Measurements from ENCODE around the gene ATXN1.
"Not testable (repeated sequence)": the region's sequence is repeated elsewhere in the genome, so short reads cannot be mapped to it uniquely, and the experiment has no call there.

ATXN1 gene

DNA sequence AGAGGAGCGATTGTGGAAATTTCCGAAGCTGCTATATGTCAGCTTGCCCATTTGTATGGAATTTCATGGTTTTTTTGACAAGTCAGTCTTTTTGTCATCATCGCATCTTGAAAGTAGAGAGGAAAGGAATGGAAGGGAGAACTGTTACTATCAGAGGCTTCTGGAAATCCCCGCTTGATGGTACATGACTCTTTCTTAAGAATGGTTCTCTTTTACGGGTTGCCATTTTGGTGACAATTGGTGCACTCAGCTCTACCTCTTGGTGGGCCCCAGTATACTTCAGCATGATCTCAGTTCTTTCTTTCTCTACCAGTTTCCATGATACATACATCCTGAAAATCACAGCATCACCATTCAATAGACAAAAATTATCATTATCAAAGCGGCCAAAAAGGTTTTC is 146.0 kb downstream of the ATXN1 start:
- not testable (repeated sequence) for DNase-seq (ENCODE audit: low read depth in 2 of 2)

DNA sequence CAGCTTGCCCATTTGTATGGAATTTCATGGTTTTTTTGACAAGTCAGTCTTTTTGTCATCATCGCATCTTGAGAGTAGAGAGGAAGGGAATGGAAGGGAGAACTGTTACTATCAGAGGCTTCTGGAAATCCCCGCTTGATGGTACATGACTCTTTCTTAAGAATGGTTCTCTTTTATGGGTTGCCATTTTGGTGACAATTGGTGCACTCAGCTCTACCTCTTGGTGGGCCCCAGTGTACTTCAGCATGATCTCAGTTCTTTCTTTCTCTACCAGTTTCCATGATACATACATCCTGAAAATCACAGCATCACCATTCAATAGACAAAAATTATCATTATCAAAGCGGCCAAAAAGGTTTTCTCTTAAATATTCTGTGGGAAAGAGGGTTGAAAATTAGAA is 147.1 kb downstream of the ATXN1 start:
- not testable (repeated sequence) for DNase-seq (ENCODE audit: low read depth in 2 of 2)

DNA sequence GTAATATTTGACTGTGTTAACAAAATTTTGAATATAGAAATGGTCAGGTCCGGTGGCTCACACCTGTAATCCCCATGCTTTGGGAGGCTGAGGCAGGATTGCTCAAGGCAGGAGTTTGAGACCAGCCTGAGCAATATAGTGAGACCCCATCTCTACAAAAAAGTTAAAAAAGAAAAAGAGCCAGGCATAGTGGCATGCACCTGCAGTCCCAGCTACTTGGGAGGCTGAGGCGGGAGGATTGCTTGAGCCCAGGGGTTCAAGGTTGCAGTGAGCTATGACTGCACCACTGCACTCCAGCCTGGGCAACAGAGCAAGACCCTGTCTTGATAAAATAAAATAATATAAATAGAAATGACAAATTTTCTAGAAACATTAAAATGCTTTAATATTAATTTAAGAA is 147.8 kb downstream of the ATXN1 start:
- DNase-seq (ENCODE audit: low read depth in 2 of 2), result not testable (repeated sequence)

DNA sequence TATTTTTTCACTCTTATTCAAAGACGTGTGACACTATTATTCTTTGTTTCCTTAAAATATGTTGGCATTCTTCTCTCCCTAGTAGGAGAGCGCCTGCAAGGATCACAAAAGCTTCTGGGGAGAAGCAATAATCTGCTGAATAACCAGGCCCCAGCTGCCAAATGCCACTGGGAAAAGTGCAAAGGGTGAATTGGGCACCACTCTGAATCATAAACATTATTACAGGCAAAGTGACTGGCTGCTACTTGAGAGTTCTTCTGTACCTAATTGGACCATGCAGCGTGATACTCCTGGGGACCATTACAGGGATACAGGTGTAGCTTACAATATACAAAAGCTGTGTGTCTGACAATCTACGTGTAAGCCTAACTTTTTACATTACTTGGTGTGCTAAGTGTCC is 152.8 kb downstream of the ATXN1 start:
- DNase-seq (ENCODE audit: low read depth in 2 of 2), result no peak

GRCh38 chr6:16602035-16602434 is 159.2 kb downstream of the ATXN1 start:
- no peak for DNase-seq (ENCODE audit: low read depth in 2 of 2)

- DNase-seq (ENCODE audit: low read depth in 2 of 2), result no peak
These were observed 160.6 kb downstream of the ATXN1 start for GRCh38 chr6:16600701-16601100.

- DNase-seq (ENCODE audit: low read depth in 2 of 2), result no peak
These were observed 161.2 kb downstream of the ATXN1 start for GRCh38 chr6:16600026-16600425.

GRCh38 chr6:16596616-16597331 is 164.5 kb downstream of the ATXN1 start:
- DNase-seq (ENCODE audit: low read depth in 2 of 2), result no peak

DNA sequence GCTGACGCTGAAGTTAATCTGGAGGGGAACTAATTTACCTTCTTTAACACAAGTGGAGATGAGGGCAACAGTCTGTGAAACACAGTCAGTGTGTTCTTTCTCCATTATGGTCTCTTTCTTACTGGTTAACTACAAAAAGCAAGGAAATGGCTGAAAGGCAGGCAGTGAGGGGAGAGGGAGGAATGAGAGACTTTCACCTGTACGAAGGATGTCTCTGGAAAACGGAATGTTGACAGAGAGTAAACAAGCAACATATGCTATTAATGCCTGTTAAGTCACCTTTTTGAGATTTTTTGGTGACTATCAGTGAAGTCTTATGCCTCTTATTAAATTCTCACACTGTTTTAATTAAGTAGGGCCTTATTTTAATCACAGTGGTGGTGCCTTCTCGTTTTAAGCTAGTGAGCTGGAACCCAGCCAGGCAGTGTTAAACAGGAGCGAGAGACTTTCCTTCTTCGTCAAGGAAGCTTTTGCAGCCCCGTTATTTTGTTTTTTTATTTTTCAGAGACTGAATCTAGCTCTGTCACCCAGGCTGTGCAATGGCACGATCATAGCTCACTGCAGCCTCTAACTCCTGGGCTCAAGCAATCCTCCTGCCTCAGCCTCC is 165.6 kb downstream of the ATXN1 start:
- DNase-seq (ENCODE audit: low read depth in 2 of 2), result no peak

DNA sequence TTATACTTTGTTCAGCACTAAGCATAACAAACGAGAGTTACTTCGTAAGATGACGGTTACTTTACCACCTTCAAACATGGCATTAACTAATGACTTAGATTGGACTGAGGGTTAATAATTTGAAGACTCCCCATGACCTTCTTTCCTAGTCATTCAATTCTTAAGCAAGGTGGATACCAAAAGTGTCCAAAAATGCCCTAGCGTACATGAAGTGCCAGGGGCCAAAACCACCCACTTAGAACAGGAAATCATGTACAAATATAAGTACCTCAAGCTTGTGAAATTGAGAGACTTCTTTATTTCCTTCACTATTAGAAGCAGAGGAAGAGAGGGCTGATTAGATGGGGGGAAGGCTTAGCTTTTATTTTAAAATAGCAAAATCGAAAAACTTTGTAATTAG is 166.4 kb downstream of the ATXN1 start:
- no peak for DNase-seq (ENCODE audit: low read depth in 2 of 2)

GRCh38 chr6:16592223-16592911 is 168.9 kb downstream of the ATXN1 start:
- DNase-seq (ENCODE audit: low read depth in 2 of 2), result no peak

DNA sequence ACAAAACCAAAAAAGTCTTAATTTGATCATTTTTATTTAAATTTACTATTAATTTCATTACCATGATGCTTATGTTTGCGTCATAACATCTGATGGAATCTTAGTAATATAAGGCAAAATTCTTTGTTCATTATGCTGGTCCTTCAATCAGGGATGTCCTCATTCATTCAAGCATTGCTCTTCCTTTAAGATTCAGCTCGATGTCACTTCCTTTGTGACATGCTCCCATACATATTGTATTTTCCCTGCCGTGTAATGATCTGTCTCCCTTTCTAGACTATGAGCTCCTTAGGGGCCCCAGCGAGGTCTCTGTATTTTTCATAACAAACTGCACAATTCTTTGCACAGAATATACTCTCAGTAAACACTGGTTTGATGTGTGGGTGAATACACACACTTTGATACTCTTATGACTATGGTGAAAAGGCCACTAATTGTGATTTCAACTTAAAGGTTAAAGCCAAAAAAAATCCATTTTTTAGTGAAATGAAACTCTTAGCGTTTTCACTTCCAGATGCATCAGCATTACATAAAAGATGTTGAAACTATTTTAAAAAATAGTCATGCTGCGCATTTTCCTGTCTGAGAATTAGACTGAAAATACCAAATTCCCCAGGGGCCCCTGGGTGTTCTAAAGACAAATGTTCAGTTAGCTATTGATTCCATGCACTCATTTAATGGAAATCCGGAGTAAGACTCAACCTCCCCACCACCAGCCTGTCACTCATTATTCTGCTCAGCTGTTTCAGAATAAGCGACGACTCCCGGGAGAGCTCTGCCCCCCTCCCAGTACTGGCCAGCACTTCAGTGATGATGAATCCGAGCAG is 169.7 kb downstream of the ATXN1 start:
- DNase-seq (ENCODE audit: low read depth in 2 of 2), result no peak

DNA sequence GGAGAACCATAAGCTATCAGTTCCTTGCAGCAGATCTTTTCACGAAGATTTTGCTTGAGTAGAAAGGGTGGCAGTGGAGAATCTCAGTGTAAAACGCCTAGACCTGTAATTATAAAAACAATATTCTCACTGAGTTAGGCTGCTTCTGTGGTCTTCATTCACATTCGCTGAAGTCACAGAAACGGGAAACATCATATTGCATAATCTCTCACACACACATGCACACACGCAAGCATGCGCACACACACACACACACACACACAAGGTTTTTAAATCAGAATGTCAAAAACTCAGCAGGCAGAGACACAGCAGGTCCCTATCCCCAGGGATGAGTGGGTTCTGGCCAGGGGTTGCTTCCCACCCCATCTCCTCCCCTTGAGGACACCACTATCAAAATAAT is 175.5 kb downstream of the ATXN1 start:
- no peak for DNase-seq (ENCODE audit: low read depth in 2 of 2)

- DNase-seq (ENCODE audit: low read depth in 2 of 2), result no peak
These were observed 178.0 kb downstream of the ATXN1 start for GRCh38 chr6:16583144-16583762.

DNA sequence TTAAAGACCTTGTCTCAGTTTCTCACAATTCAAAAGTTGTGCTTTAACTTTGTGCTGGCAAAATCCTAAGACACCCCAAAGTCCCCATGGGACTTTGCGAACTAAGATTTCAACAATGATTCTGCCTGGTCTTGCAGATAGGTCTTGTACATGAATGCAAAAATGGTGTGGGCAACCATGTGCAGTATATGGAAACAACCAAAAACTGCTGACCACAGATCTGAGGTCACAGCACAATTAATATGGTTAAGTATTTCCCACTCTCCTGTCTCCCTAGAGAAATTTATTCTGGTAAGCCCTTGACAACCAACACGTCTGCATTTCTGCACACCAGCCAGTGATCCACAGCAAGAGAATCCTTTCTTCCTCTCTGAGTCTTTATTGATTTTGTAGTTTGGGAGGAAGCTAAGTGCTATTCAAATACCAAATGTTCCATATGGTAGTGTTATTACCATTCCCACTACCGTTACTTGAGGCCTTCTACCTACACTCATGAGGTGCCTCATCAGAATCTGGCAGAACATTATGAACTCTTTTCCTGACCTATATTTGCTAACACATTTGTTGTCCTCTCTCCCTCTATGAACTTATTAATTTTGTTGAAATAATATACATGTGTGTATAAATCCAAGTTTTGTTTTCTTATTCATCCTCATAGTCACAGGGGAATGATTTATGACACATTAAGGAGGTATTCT is 178.7 kb downstream of the ATXN1 start:
- no peak for DNase-seq (ENCODE audit: low read depth in 2 of 2)

GRCh38 chr6:16578695-16579285 is 182.5 kb downstream of the ATXN1 start:
- DNase-seq (ENCODE audit: low read depth in 2 of 2), result no peak

GRCh38 chr6:16576451-16577368 is 184.6 kb downstream of the ATXN1 start:
- no peak for DNase-seq (ENCODE audit: low read depth in 2 of 2)

DNA sequence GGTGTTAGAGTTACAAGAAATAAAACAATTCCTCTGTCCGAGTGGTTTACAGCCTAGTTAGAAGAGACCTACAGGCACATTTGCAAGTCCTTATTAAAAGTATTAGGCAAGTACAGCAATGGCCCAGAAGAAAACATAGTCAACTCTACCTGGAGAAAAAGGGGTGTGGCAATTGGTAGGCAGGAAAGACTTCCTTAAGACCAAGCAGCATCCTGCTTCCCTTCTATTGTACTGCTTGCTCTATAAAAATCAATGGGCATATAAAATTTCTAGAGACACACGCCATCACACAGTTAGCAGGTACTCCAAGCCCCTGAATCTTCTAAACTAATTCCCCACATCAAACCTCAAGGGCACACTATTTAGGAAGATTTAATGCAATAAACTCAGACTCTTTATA is 185.6 kb downstream of the ATXN1 start:
- no peak for DNase-seq (ENCODE audit: low read depth in 2 of 2)

DNA sequence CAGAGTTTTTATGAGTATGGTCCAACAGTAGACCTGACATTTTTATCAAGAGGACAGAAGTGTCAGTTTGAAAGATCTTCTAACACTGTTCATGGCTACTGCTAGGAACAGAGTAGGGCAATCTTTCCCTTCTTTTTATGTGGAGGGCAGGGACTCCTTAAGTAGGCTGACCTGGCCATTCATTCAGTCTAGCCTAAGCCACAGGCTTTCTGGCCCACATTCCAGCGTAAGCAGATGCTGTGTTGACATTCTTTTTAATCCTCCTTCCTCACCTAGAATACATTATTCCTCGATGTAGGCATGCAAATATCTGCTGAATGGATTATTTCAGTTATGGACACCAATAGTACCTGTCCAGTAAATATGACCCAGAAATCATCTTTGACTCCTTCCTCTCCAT is 188.3 kb downstream of the ATXN1 start:
- DNase-seq (ENCODE audit: low read depth in 2 of 2), result no peak

- DNase-seq (ENCODE audit: low read depth in 2 of 2), result no peak
These were observed 188.9 kb downstream of the ATXN1 start for GRCh38 chr6:16572317-16572716.
